Measurements from ENCODE around the gene ADCY5. TPM values are rescaled to one million over a fixed set of nuclear protein-coding genes. Genes with fewer than 3 reads are reported as not detected.

Gene ADCY5
- total and polyA plus RNA-seq, 4 donors = 0.74 to 6.6 (median 2.9) TPM

GRCh38 chr3:123302961-123303360 is 145.9 kb downstream of the ADCY5 start:
- Histone ChIP-seq H3K27ac (ENCODE audit: low read depth in 1 of 2, low read length in 2 of 2) (no peak overlapping the region), H3K4me3 (ENCODE audit: low read depth in 1 of 3, low read length in 3 of 3) (no peak overlapping the region), H3K9ac (ENCODE audit: low read depth in 1 of 2, low read length in 2 of 2) (no peak overlapping the region), H3K4me1 (ENCODE audit: control insufficient read depth in 4 of 4, insufficient read depth in 4 of 4, low read length in 3 of 4) (no peaks in the 10 kb centered on the region), H3K36me3 (ENCODE audit: control insufficient read depth in 4 of 4, insufficient read depth in 3 of 4, low read depth in 1 of 4, low read length in 3 of 4) (peaks cover 0 to 3% (median 0%) of the 10 kb centered on the region in 4 donors), H3K9me3 (ENCODE audit: control insufficient read depth in 4 of 4, low read length in 3 of 4) (no peaks in the 10 kb centered on the region), H3K27me3 (ENCODE audit: control insufficient read depth in 4 of 4, insufficient read depth in 4 of 4, low read length in 3 of 4) (no peaks in the 10 kb centered on the region)
- no peak for TF ChIP-seq SP1 (IDR thresholded peaks at IDR 0.05)
- no peak for TF ChIP-seq RAD21 (IDR thresholded peaks at IDR 0.05)
- no peak for TF ChIP-seq MAX (IDR thresholded peaks at IDR 0.05)
- no peak for TF ChIP-seq GABPA (IDR thresholded peaks at IDR 0.05 in 1 of 2, conservative IDR thresholded peaks at IDR 0.05 in 1 of 2)
- no peak for TF ChIP-seq ZBTB33 (IDR thresholded peaks at IDR 0.05)
- no peak for TF ChIP-seq FOXA2 (IDR thresholded peaks at IDR 0.05)
- TF ChIP-seq RXRA (IDR thresholded peaks at IDR 0.05) = no peak
- TF ChIP-seq NR2F2 (IDR thresholded peaks at IDR 0.05) = no peak
- TF ChIP-seq HNF4A (conservative IDR thresholded peaks at IDR 0.05) = no peak
- no peak for TF ChIP-seq HNF4G (IDR thresholded peaks at IDR 0.05)
- TF ChIP-seq REST (IDR thresholded peaks at IDR 0.05) = no peak
- TF ChIP-seq ATF3 (IDR thresholded peaks at IDR 0.05) = no peak
- no peak for TF ChIP-seq EGR1 (IDR thresholded peaks at IDR 0.05; ENCODE audit: low read depth in 2 of 2)
- TF ChIP-seq CTCF (IDR thresholded peaks at IDR 0.05; ENCODE audit: low read depth, low read length, missing input control) = no peak
- TF ChIP-seq JUND (IDR thresholded peaks at IDR 0.05) = no peak
- no peak for TF ChIP-seq TAF1 (conservative IDR thresholded peaks at IDR 0.05)
- TF ChIP-seq YY1 (IDR thresholded peaks at IDR 0.05) = no peak
- TF ChIP-seq FOXA1 (IDR thresholded peaks at IDR 0.05) = no peak
- DNase-seq (ENCODE audit: low spot score) = no peak
- 86% methylated on average over 14 of the region's 14 CpGs for WGBS

Data from liver (tissue), 9 donors.